GM21360 (cell line): ENCODE measurements around the gene EVX1.

Source experiments
- ATAC-seq: cut with Tn5 transposase; IDR thresholded peaks from one replicate; pipeline ENCODE4 v1.9.1; 2021; ENCODE audit warnings: mild to moderate bottlenecking, moderate library complexity; ENCODE audit not compliant: unreplicated experiment

The EVX1 gene

GRCh38 chr7:27204851-27205322 lies 37.7 kb upstream of the EVX1 start:
- ATAC-seq = no peak

GRCh38 chr7:27205325-27206280 lies 37.0 kb upstream of the EVX1 start:
- ATAC-seq = no peak

- no peak for ATAC-seq
Observed at GRCh38 chr7:27207348-27207985, 35.1 kb upstream of the EVX1 start.

- no peak for ATAC-seq
Observed at GRCh38 chr7:27208998-27209397, 33.6 kb upstream of the EVX1 start.

GRCh38 chr7:27209933-27210440 lies 32.6 kb upstream of the EVX1 start:
- no peak for ATAC-seq

- no peak for ATAC-seq
Observed at GRCh38 chr7:27210441-27211083, 32.0 kb upstream of the EVX1 start.

GRCh38 chr7:27211084-27211446 lies 31.5 kb upstream of the EVX1 start:
- no peak for ATAC-seq

- no peak for ATAC-seq
Observed at GRCh38 chr7:27211764-27212204, 30.8 kb upstream of the EVX1 start.

GRCh38 chr7:27212497-27213432 lies 29.8 kb upstream of the EVX1 start:
- ATAC-seq = no peak

- no peak for ATAC-seq
Observed at GRCh38 chr7:27213433-27214238, 29.0 kb upstream of the EVX1 start.

- no peak for ATAC-seq
Observed at GRCh38 chr7:27214239-27214950, 28.2 kb upstream of the EVX1 start.

- ATAC-seq = no peak
Observed at GRCh38 chr7:27215356-27215755, 27.2 kb upstream of the EVX1 start.

GRCh38 chr7:27217951-27218350 lies 24.7 kb upstream of the EVX1 start:
- no peak for ATAC-seq

- no peak for ATAC-seq
Observed at GRCh38 chr7:27219821-27220220, 22.8 kb upstream of the EVX1 start.

- no peak for ATAC-seq
Observed at GRCh38 chr7:27220440-27220955, 22.1 kb upstream of the EVX1 start.

- no peak for ATAC-seq
Observed at GRCh38 chr7:27221201-27221797, 21.3 kb upstream of the EVX1 start.

GRCh38 chr7:27223941-27224575 lies 18.5 kb upstream of the EVX1 start:
- no peak for ATAC-seq
